Skeletal muscle cell (primary cell): Measurements from ENCODE around the gene NUP88.
A peak's percentile ranks its signal among the peaks of the same experiment; 100 is the strongest.

Experiments
- DNase-seq: peaks from one replicate; pipeline ENCODE4 v3.0.0-alpha.2; 2010; ENCODE audit warnings: low read depth
- H3K4me3 ChIP-seq: 2 replicates; pipeline ENCODE4 v1.5.1; 2011; ENCODE audit warnings: low read depth, mild to moderate bottlenecking, control low read depth, low read length, moderate library complexity

Gene NUP88

DNA sequence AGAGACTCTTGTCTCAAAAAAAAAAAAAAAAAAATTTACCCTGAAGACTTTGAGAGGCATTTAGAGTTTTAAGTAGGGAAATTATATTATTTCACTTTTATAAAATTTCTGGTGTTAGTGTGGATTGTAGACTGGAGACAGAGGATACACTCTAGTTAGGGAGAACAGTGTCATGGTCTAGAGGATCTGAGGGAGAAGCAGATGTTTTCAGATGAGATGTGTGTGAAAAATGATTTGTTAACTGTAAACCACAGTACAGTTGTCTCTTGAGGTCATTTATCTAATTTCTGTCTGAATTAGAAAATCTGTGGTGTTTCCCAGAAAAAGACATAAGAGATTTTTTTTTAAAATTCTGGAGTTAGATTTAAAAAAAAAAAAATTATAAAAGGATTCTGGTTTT, 54.8 kb downstream of the NUP88 start:
- H3K4me3 ChIP-seq: no peak overlapping the region
- DNase-seq: no peak

- H3K4me3 ChIP-seq: no peak overlapping the region
- peak; percentile 52 for DNase-seq
Observed at GRCh38 chr17:5364156-5364555, 55.3 kb downstream of the NUP88 start.

DNA sequence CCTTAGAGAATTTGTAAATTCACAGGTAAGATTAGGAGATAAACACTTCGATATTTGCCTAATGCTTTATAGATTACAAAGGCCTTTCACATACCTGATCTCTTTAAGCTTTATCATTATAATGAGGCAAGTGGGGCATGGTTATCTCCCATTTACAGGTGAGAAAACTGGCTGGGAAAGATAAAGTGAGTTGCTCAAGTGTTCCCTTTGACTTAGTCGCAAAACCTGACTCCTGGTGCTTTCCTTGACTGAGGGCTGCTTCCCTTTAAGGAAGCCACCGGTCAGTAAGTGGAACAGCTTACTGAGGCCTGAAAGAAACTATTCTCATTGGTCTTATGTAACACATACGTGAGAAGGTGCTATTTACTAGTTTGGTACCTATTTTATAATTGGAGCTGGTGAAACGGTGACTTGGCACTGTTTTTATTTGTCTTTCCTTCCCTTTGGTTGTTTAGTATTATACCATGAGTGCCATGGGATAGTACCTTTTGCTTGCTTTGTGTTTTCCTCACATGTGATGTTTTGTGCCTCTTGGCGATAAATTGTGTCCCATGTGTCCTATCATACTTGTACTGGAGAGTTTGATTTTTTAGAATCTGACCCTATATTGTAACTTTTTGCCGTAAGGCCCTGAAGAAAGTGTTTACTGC, 57.2 kb downstream of the NUP88 start:
- no peak for DNase-seq
- H3K4me3 ChIP-seq: no peak overlapping the region

DNA sequence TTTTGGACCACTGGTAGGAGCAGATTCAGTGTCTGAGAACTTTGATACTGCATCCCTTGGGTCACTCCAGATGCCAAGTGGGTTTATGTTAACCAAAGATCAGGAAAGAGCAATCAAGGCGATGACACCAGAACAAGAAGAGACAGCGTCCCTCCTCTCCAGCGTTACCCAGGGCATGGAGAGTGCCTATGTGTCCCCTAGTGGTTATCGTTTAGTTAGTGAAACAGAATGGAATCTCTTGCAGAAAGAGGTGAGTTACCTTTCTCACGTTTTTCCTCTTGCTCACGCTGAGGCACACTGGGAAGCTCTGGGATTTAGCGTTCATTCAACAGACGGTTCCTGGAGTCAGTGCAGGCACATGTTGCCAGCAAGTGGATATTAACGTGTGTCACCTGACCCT, 58.0 kb downstream of the NUP88 start:
- no peak overlapping the region for H3K4me3 ChIP-seq
- no peak for DNase-seq

- H3K4me3 ChIP-seq: no peak overlapping the region
- no peak for DNase-seq
Observed at GRCh38 chr17:5355421-5356129, 63.9 kb downstream of the NUP88 start.

- DNase-seq: no peak
- no peak overlapping the region for H3K4me3 ChIP-seq
Observed at GRCh38 chr17:5354886-5355415, 64.5 kb downstream of the NUP88 start.

DNA sequence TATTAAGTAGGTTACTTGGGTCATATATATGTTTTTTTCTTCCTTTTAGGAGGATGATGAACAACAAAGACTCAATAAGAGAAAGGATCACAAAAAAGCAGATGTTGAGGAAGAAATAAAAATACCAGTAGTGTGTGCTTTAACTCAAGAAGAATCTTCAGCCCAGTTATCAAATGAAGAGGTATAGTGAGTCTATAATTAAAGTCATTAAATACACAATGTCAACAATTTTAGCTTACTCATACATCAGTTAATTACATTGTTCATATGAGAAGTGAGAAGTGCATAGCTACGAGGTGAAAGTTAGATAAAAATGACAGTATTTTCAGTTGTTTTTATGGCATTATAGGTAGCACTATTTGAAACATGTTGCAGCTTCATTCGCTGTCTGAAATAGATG, 65.2 kb downstream of the NUP88 start:
- no peak for DNase-seq
- no peak overlapping the region for H3K4me3 ChIP-seq

GRCh38 chr17:5352681-5353289, 66.7 kb downstream of the NUP88 start:
- no peak overlapping the region for H3K4me3 ChIP-seq
- DNase-seq: no peak

GRCh38 chr17:5344914-5345313, 74.5 kb downstream of the NUP88 start:
- DNase-seq: no peak
- no peak overlapping the region for H3K4me3 ChIP-seq
